ENCODE measurements around the gene TMEM252. TPM values are rescaled to one million over a fixed set of nuclear protein-coding genes. Genes with fewer than 3 reads are reported as not detected.

TMEM252 gene
- total RNA-seq, 2 donors from 2014 or later = not detected

DNA sequence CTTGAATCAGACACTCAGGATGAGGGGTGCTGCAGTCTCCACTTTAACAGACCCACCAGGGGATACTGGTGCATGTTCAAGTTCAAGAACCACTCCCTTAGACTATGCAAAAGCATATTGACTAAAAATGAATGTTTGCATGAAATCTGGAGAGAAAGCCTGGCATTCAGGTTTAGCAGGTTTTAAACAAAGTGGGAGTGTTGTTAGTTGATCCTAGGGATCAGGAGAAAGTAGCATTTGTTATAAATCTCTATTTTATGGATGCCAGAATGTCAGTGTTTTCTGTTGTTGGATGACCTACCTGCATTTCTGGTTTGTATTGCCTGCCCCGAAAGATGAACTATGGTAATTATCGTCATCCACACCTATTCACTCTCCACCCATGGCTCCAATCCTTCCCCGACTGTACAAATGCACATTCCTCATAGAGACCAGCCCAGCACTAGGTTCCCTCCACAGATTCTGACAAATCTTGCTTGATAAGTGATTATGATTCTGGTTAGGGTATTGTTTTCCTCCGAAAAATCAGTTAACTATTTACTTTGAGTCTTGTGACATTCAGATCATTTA lies 17.2 kb downstream of the TMEM252 start:
- Histone ChIP-seq H3K27ac (no peak overlapping the region), H3K4me1 (no peaks in the 10 kb centered on the region), H3K9me3 (peaks cover 0 to 2% of the 10 kb centered on the region in 2 donors), H3K4me3 (no peak overlapping the region), H3K27me3 (no peaks in the 10 kb centered on the region), H3K36me3 (peaks cover 20% of the 10 kb centered on the region)
- DNase-seq (ENCODE audit: low spot score) = no peak
- no peak for TF ChIP-seq CTCF (IDR thresholded peaks at IDR 0.05)

DNA sequence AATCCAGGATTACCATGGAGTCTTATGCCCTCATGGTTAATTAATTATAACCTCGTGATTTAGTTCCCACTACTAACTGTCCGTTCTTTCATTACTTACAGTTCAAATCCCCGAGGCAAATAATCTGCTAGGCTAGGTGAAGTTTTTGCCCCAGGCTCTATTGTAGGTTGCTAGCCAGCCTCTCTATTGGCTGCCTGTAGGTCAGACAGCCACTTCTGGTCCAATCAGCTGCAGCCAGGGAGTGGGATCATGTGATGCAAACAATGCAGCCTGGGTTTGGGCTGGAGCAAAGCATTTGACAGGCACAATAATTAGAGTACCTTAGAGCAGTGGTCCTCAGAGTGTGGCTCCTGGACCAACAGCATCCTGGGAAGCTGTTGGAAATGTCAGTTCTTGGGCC lies 17.7 kb downstream of the TMEM252 start:
- peaks cover 20% of the 10 kb centered on the region for H3K36me3 ChIP-seq
- no peak overlapping the region for H3K4me3 ChIP-seq
- H3K9me3 ChIP-seq = peaks cover 0 to 7% of the 10 kb centered on the region in 2 donors
- DNase-seq (ENCODE audit: low spot score) = no peak
- no peaks in the 10 kb centered on the region for H3K27me3 ChIP-seq
- H3K4me1 ChIP-seq = no peaks in the 10 kb centered on the region
- TF ChIP-seq CTCF (IDR thresholded peaks at IDR 0.05) = no peak
- peak overlapping the region in 1 of 2 donors; percentile 40 for H3K27ac ChIP-seq

DNA sequence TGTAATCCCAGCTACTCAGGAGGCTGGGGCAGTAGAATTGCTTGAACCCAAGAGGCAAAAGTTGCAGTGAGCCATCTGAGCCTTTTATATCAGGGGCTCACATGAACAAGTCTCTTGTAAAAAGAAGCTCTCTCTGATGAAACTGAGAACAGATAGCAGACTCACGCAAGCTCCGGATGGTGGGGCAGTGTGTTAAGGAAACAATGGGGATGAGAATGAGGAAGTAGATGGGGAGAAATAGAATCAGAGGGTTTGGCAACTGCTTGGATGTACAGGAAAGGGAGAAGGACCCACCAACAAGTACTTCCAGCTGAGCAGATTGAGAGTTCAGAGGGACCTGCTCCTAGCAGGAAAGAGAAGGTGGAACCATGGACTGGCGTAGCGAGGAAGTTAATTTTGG lies 18.6 kb downstream of the TMEM252 start:
- no peak for TF ChIP-seq CTCF (IDR thresholded peaks at IDR 0.05)
- Histone ChIP-seq H3K27ac (peak overlapping the region in 1 of 2 donors; percentile 40), H3K27me3 (no peaks in the 10 kb centered on the region), H3K36me3 (peaks cover 20% of the 10 kb centered on the region), H3K4me3 (no peak overlapping the region), H3K4me1 (no peaks in the 10 kb centered on the region), H3K9me3 (peaks cover 0 to 7% of the 10 kb centered on the region in 2 donors)
- no peak for DNase-seq (ENCODE audit: low spot score)

DNA sequence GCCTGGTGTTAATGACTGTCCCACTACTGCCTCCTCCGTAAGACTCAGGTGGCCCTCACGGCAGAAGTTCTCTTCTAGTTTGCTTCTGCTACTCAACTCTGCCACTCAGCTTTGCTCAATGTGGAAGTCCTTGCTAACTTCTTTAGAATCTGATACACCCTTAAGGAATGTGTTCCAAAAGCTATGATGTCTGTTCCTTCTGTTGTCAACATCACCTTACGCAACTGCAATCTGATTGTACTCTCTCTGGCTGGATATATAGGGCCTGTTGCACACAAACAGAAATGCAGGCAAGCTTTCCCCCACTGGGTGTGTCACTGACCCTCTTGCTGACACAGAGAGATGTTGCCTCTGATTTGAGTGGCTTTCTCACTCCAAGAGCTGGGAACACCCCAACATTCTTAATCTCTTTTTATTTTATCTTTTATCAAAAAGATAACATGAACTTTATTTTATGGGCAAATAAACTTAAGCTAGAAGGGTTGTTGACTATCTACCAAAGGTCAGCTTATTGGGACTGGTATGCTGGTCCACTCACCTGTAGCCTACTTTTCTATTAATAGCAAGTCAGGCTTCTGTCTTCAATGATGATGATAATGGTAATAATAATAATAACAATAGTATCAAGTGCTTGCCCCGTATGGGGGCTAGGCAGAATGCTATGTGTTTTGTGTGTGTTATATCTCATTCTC lies 25.2 kb downstream of the TMEM252 start:
- TF ChIP-seq CTCF (IDR thresholded peaks at IDR 0.05) = no peak
- H3K36me3 ChIP-seq = peaks cover 5% of the 10 kb centered on the region
- DNase-seq (ENCODE audit: low spot score) = no peak
- H3K4me1 ChIP-seq = peaks cover 0 to 18% of the 10 kb centered on the region in 2 donors
- no peaks in the 10 kb centered on the region for H3K27me3 ChIP-seq
- peaks cover 0 to 7% of the 10 kb centered on the region in 2 donors for H3K9me3 ChIP-seq
- peak overlapping the region; percentile 23 to 68 for H3K27ac ChIP-seq
- no peak overlapping the region for H3K4me3 ChIP-seq

- no peak for TF ChIP-seq CTCF (IDR thresholded peaks at IDR 0.05)
- H3K27ac ChIP-seq = peak overlapping the region; percentile 23 to 68
These were observed 26.7 kb downstream of the TMEM252 start for GRCh38 chr9:68513981-68514380.

More at GRCh38 chr9:68513981-68514380, 26.7 kb downstream of the TMEM252 start:
- H3K4me1 ChIP-seq = peaks cover 0 to 27% of the 10 kb centered on the region in 2 donors
- H3K27me3 ChIP-seq = no peaks in the 10 kb centered on the region
- no peak overlapping the region for H3K4me3 ChIP-seq
- peaks cover 0 to 7% of the 10 kb centered on the region in 2 donors for H3K9me3 ChIP-seq
- DNase-seq (ENCODE audit: low spot score) = no peak
- H3K36me3 ChIP-seq = peaks cover 9% of the 10 kb centered on the region
